HCT116 (cell line): Measurements from ENCODE around the gene INSRR. TPM values are rescaled to one million over a fixed set of nuclear protein-coding genes. Genes with fewer than 3 reads are reported as not detected.

Source experiments
- ATAC-seq: fragments of 200-7000 bp; cut with Tn5 transposase; 2 replicates; pipeline ENCODE4 v1.9.1; 2020; ENCODE audit warnings: mild to moderate bottlenecking, moderate library complexity
- BruUV-seq: library from RNA; stranded (reverse); fragments of 400-500 nt; replicated peaks from 2 replicates; lab custom pipeline; 2021; lab: Mats Ljungman, UMichigan
- CTCF ChIA-PET: fragments of 300-600 bp; sonication (Branson Sonifier 250); formaldehyde crosslinking; loops from one replicate; lab custom pipeline; 2021; ENCODE audit warnings: antibody characterized with exemption; lab: Charles Lee
- POLR2A ChIA-PET: fragments of 300-600, 350-600 bp; sonication (Branson Sonifier 250); formaldehyde crosslinking; loops from one replicate; lab custom pipeline; 2021; ENCODE audit warnings: antibody characterized with exemption; lab: Charles Lee
- RAD21 ChIA-PET, 2 experiments: fragments of 300-600 bp; sonication (Branson Sonifier 250); formaldehyde crosslinking; loops; one replicate each; lab custom pipeline; 2023; ENCODE audit warnings: low total read pairs in 2 of 2; ENCODE audit not compliant: uncharacterized antibody in 2 of 2, unreplicated experiment in 2 of 2, low non-redundant PET in 1 of 2; lab: Charles Lee
- DNase-seq: peaks from one replicate; pipeline ENCODE4 v3.0.0-alpha.2; 2010; ENCODE audit warnings: low read depth, low spot score
- H2AFZ ChIP-seq: fragments of 200-600 bp; shearing (Covaris generic), sonication (generic); 2 replicates; pipeline ENCODE4 v1.6.1; 2017; ENCODE audit warnings: low read depth, mixed run types, mixed read lengths, antibody characterized with exemption, low read length; ENCODE audit not compliant: poor library complexity, severe bottlenecking
- H3K27ac ChIP-seq: 2 replicates; pipeline ENCODE4 v1.5.1; 2012; ENCODE audit warnings: low read depth, low read length
- H3K27me3 ChIP-seq: fragments of 200-600 bp; sonication (generic); 2 replicates; pipeline ENCODE4 v1.6.1; 2016; ENCODE audit warnings: mixed run types, low read length, mixed read lengths; ENCODE audit not compliant: insufficient read depth
- H3K36me3 ChIP-seq, 2 experiments: fragments of 200-500 bp in 1 of 2; fragments of 200-600 bp in 1 of 2; sonication (Bioruptor generic) in 1 of 2; sonication (generic) in 1 of 2; 2 replicates each; pipeline versions ENCODE4 v1.5.1 to v1.6.1; 2014 to 2016; ENCODE audit warnings: low read length in 2 of 2, inconsistent platforms in 1 of 2, mixed read lengths in 1 of 2, mixed run types in 1 of 2; ENCODE audit not compliant: insufficient read depth in 2 of 2, control insufficient read depth in 1 of 2
- H3K4me1 ChIP-seq, 2 experiments: fragments of 200-600 bp in 1 of 2; sonication (generic) in 1 of 2; 2 replicates each; pipeline versions ENCODE4 v1.5.1 to v1.6.1; 2012 to 2017; ENCODE audit warnings: low read length in 2 of 2, inconsistent platforms in 1 of 2, mild to moderate bottlenecking in 1 of 2, mixed read lengths in 1 of 2, mixed run types in 1 of 2, moderate library complexity in 1 of 2; ENCODE audit not compliant: insufficient read depth in 2 of 2, control insufficient read depth in 1 of 2
- H3K4me2 ChIP-seq: fragments of 200-600 bp; sonication (generic); 2 replicates; pipeline ENCODE4 v1.6.1; 2017; ENCODE audit warnings: mixed run types, low read length, mixed read lengths
- H3K4me3 ChIP-seq, 2 experiments: fragments of 200-600 bp in 1 of 2; sonication (generic) in 1 of 2; replicated peaks in 1 of 2; 2 replicates each; pipeline ENCODE4 v1.5.1; 2011 to 2016; ENCODE audit warnings: low read length in 2 of 2, control low read depth in 1 of 2, low read depth in 1 of 2, mild to moderate bottlenecking in 1 of 2, mixed read lengths in 1 of 2, mixed run types in 1 of 2
- H3K79me2 ChIP-seq: fragments of 200-600 bp; sonication (generic); 2 replicates; pipeline ENCODE4 v1.6.1; 2017; ENCODE audit warnings: mild to moderate bottlenecking, mixed run types, low read length, moderate library complexity, mixed read lengths; ENCODE audit not compliant: insufficient read depth
- H3K9ac ChIP-seq: fragments of 200-600 bp; sonication (generic); 2 replicates; pipeline ENCODE4 v1.6.1; 2016; ENCODE audit warnings: low read length, mixed read lengths
- H3K9me2 ChIP-seq: fragments of 200-600 bp; sonication (generic), shearing (Covaris generic); 2 replicates; pipeline ENCODE4 v1.6.1; 2017; ENCODE audit warnings: mixed run types, mild to moderate bottlenecking, moderate library complexity; ENCODE audit not compliant: insufficient read depth
- H3K9me3 ChIP-seq, 2 experiments: fragments of 200-500 bp in 1 of 2; fragments of 200-600 bp in 1 of 2; sonication (Bioruptor generic) in 1 of 2; sonication (generic) in 1 of 2; 2 replicates each; pipeline ENCODE4 v1.6.1; 2014 to 2017; ENCODE audit warnings: low read length in 2 of 2, mixed read lengths in 2 of 2, inconsistent platforms in 1 of 2, low read depth in 1 of 2, mild to moderate bottlenecking in 1 of 2, mixed run types in 1 of 2, moderate library complexity in 1 of 2; ENCODE audit not compliant: control insufficient read depth in 1 of 2, insufficient read depth in 1 of 2
- H4K20me1 ChIP-seq: fragments of 200-600 bp; sonication (generic), shearing (Covaris generic); 2 replicates; pipeline ENCODE4 v1.6.1; 2017; ENCODE audit warnings: mixed run types, mild to moderate bottlenecking, moderate library complexity; ENCODE audit not compliant: insufficient read depth
- CBX3 ChIP-seq: IDR thresholded peaks from 2 replicates; pipeline ENCODE4 v1.6.1; 2012; ENCODE audit warnings: low read depth
- EGR1 ChIP-seq: IDR thresholded peaks from 2 replicates; pipeline ENCODE4 v1.6.1; 2012; ENCODE audit warnings: low read depth
- EZH2 ChIP-seq: fragments of 200-600 bp; sonication (generic); IDR thresholded peaks from 2 replicates; pipeline ENCODE4 v1.6.1; 2017; ENCODE audit warnings: antibody characterized with exemption, mixed run types
- EZH2phosphoT487 ChIP-seq: fragments of 200-600 bp; IDR thresholded peaks from 2 replicates; pipeline ENCODE4 v1.6.1; 2018; ENCODE audit warnings: antibody characterized with exemption, borderline replicate concordance
- FOSL1 ChIP-seq: IDR thresholded peaks from 2 replicates; pipeline ENCODE4 v1.6.1; 2012; ENCODE audit warnings: low read depth
- JUND ChIP-seq: IDR thresholded peaks from 2 replicates; pipeline ENCODE4 v1.6.1; 2012
- POLR2A ChIP-seq: IDR thresholded peaks from 2 replicates; pipeline ENCODE4 v1.7.0; 2011; ENCODE audit warnings: borderline replicate concordance; ENCODE audit not compliant: insufficient read depth, insufficient read length; ENCODE audit errors: extremely low read depth
- POLR2AphosphoS5 ChIP-seq: IDR thresholded peaks from 2 replicates; pipeline ENCODE4 v1.6.1; 2011; ENCODE audit warnings: mild to moderate bottlenecking, low read depth, low read length, moderate library complexity
- SIN3A ChIP-seq: IDR thresholded peaks from 2 replicates; pipeline ENCODE4 v1.6.1; 2012; ENCODE audit warnings: low read depth
- SP1 ChIP-seq: IDR thresholded peaks from 2 replicates; pipeline ENCODE4 v1.6.1; 2012; ENCODE audit warnings: low read depth
- SRF ChIP-seq: IDR thresholded peaks from 2 replicates; pipeline ENCODE4 v1.6.1; 2012; ENCODE audit warnings: low read depth
- YY1 ChIP-seq: IDR thresholded peaks from 2 replicates; pipeline ENCODE4 v1.6.1; 2011; ENCODE audit warnings: low read length, low read depth, moderate library complexity, mild to moderate bottlenecking; ENCODE audit not compliant: insufficient replicate concordance; ENCODE audit errors: extremely low read depth
- ZFX ChIP-seq: fragments of 450-650 bp; IDR thresholded peaks from 2 replicates; pipeline ENCODE4 v1.6.1; 2017
- ZNF274 ChIP-seq: fragments of 200-500 bp; sonication (Bioruptor generic); IDR thresholded peaks from 2 replicates; pipeline ENCODE4 v1.6.1; 2014; ENCODE audit warnings: mild to moderate bottlenecking, low read depth, low read length, inconsistent platforms
- intact Hi-C: fragments of 100-400 bp; cut with micrococcal nuclease; formaldehyde crosslinking; loops from 2 replicates; pipeline ENCODE4 v1.10.0; 2022
- total RNA-seq: library from RNA; stranded (reverse); gene quantifications from one replicate; pipeline ENCODE4 v1.2.1, GENCODE V29; 2021; ENCODE audit not compliant: unreplicated experiment
- TF ChIP-seq, protein P1 (sequence below), 3 experiments: fragments of 200-600 bp in 1 of 3; sonication (generic) in 1 of 3; IDR thresholded peaks in 2 of 3; conservative IDR thresholded peaks in 1 of 3; 2 replicates each; pipeline ENCODE4 v1.5.1; 2012 to 2017; ENCODE audit warnings: low read depth in 2 of 3, low read length in 2 of 3, antibody characterized with exemption in 1 of 3, borderline replicate concordance in 1 of 3, control low read depth in 1 of 3, mild to moderate bottlenecking in 1 of 3, mixed read lengths in 1 of 3, mixed run types in 1 of 3, moderate library complexity in 1 of 3; ENCODE audit not compliant: insufficient read depth in 1 of 3
- TF ChIP-seq, protein P2 (sequence below): IDR thresholded peaks from 2 replicates; pipeline ENCODE4 v1.6.1; 2012

INSRR gene
- total RNA-seq, 1 experiment from 2014 or later, result not detected

DNA sequence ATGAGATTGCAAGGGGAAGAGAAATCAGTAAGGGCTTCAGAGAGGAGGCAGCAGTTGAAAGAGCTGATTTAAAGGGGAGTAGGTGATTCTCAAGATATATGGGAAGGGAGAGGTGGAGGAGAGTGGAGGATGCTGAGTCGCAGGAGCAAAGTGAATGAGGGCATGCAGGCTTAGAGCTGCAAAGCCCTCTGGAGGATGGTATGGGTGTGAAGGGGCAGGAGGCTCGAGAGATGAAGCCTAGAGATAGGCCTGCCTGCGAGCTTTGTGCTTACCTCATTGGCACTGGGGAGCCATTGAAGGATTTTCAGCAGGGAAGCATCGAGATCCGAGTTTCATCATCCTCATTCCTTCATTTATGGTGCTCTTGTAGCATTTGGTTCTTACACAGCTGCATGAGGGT lies 26.5 kb downstream of the INSRR start (continued):
- TF ChIP-seq YY1, result no peak
- no peak for TF ChIP-seq ZFX
- TF ChIP-seq FOSL1, result no peak
- no peak for TF ChIP-seq JUND
- TF ChIP-seq SP1, result no peak

DNA sequence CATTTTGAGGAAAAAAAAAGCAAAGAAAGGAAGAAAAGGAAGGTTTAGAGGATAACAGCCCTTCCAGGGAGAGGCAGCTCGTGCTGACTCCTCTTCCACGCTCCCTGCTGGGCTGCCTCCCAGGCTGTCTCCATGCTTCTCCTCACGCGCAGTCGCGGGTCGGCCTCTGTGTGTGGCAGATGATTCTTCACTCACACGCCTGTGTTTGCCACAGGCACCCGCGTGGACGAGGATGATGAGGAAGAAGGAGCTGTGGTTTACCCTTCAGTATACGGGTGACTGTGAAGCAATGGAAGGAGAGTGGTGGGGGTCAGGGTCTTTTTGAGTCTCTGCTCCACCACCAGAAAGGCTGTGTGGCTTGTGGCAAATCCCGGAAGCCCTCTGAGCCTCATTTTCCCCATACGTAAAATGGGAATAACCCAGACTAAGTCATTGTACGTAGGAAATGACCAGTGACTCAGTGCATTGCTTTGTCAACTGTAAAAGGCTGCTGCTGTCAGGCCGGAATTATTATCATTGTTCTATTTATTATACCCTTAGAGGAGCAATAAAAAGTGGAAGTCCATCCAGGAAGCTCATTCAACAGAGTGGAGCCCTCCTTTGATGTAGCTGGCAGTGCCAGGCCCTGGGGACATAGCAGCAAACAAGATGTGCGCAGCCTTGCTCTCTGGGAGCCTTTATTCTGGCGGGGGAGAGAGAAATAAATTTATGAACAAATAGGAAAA lies 30.4 kb downstream of the INSRR start:
- H3K79me2 ChIP-seq, result no peaks in the 10 kb centered on the region
- no peaks in the 10 kb centered on the region for H3K9me3 ChIP-seq
- peaks cover 7% of the 10 kb centered on the region; the same call in 1 of the 2 replicates for H3K27me3 ChIP-seq
- POLR2A ChIA-PET, result no interaction called here
- no peak for DNase-seq
- no peak overlapping the region for H3K27ac ChIP-seq
- no peak overlapping the region for H3K4me2 ChIP-seq
- no peak overlapping the region for H3K4me3 ChIP-seq
- no peak overlapping the region for H2AFZ ChIP-seq
- no peak for ATAC-seq
- H3K9ac ChIP-seq, result no peak overlapping the region
- CTCF ChIA-PET, result interaction anchor here (1.1 kb wide), 1 partner anchor 10 kb away, joined by 5 read pairs; no protein-coding TSS in a partner anchor
- intact Hi-C loops, result no loop called here
- no peaks in the 10 kb centered on the region for H4K20me1 ChIP-seq
- RAD21 ChIA-PET, result no interaction called here
- TF ChIP-seq JUND (no peak), EZH2phosphoT487 (no peak), ZNF274 (no peak), SIN3A (no peak), CBX3 (no peak), SRF (no peak), POLR2A (no peak), POLR2AphosphoS5 (no peak), ZFX (no peak), EGR1 (no peak), EZH2 (no peak), SP1 (no peak), YY1 (no peak), FOSL1 (no peak)
- TF ChIP-seq, protein P1, sequence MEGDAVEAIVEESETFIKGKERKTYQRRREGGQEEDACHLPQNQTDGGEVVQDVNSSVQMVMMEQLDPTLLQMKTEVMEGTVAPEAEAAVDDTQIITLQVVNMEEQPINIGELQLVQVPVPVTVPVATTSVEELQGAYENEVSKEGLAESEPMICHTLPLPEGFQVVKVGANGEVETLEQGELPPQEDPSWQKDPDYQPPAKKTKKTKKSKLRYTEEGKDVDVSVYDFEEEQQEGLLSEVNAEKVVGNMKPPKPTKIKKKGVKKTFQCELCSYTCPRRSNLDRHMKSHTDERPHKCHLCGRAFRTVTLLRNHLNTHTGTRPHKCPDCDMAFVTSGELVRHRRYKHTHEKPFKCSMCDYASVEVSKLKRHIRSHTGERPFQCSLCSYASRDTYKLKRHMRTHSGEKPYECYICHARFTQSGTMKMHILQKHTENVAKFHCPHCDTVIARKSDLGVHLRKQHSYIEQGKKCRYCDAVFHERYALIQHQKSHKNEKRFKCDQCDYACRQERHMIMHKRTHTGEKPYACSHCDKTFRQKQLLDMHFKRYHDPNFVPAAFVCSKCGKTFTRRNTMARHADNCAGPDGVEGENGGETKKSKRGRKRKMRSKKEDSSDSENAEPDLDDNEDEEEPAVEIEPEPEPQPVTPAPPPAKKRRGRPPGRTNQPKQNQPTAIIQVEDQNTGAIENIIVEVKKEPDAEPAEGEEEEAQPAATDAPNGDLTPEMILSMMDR (IDR thresholded peaks at IDR 0.05 in 2 of 3, conservative IDR thresholded peaks at IDR 0.05 in 1 of 3; ENCODE audit: borderline replicate concordance in 1 of 3, insufficient read depth in 1 of 3, low read depth in 2 of 3, low read length in 2 of 3), result no peak
- TF ChIP-seq, protein P2, sequence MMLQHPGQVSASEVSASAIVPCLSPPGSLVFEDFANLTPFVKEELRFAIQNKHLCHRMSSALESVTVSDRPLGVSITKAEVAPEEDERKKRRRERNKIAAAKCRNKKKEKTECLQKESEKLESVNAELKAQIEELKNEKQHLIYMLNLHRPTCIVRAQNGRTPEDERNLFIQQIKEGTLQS, result no peak
- TF ChIP-seq, all 23 proteins: peak for 0
- Histone ChIP-seq H3K4me1 (no peaks in the 10 kb centered on the region), H3K36me3 (no peaks in the 10 kb centered on the region), H3K9me2 (no peaks in the 10 kb centered on the region)
- BruUV-seq, result no TSS peak
